HG03066 (cell line): Measurements from ENCODE around the gene MTIF2.
"Not testable (repeated sequence)": the region's sequence is repeated elsewhere in the genome, so short reads cannot be mapped to it uniquely, and the experiment has no call there.

Experiments used
- ATAC-seq: cut with Tn5 transposase; IDR thresholded peaks from one replicate; pipeline ENCODE4 v1.9.1; 2021; ENCODE audit warnings: low read depth; ENCODE audit not compliant: unreplicated experiment

MTIF2 gene

DNA sequence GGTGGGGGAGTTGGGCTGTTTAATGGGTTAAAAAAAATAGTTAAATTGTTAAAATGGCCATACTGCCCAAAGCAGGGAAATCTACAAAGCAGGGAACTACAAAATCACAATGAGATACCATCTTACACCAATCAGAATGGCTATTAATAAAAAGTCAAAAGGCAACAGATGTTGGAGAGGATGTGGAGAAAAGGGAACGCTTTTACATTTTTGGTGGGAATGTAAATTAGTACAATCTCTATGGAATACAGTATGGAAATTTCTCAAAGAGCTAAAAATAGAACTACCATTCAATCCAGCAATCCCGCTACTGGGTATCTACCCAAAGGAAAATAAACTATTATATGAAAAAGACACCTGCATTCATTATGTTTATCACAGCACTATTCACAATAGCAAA lies 64.1 kb downstream of the MTIF2 start:
- ATAC-seq: no peak

DNA sequence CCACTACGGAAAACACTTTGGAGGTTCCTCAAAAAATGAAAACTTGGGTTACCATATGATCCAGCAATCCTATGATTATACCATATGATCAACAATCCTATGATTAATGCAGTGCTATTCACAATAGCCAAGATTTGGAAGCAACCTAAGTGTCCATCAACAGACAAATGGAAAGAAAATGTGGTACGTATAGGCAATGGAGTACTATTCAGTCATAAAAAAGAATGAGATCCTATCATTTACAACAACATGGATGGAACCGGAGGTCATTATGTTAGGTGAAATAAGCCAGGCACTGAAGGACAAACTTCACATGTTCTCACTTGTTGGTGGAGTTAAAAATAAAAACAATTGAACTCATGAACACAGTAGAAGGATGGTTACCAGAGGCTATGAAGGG lies 64.5 kb downstream of the MTIF2 start:
- ATAC-seq: no peak

DNA sequence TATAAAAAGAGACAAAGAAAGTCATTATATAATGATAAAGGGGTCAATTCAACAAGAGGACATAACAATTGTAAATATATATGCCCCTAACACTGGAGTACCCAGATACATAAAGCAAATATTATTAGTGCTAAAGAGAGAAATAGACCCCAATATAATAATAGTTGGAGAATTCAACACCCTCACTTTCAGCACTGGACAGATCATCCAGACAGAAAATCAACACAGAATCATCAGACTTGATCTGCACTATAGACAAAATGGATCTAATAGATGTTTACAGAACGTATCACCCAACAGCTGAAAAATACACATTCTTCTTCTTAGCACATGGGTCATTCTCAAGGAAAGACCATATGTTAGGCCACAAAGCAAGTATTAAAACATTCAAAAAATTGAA lies 68.6 kb downstream of the MTIF2 start:
- no peak for ATAC-seq

DNA sequence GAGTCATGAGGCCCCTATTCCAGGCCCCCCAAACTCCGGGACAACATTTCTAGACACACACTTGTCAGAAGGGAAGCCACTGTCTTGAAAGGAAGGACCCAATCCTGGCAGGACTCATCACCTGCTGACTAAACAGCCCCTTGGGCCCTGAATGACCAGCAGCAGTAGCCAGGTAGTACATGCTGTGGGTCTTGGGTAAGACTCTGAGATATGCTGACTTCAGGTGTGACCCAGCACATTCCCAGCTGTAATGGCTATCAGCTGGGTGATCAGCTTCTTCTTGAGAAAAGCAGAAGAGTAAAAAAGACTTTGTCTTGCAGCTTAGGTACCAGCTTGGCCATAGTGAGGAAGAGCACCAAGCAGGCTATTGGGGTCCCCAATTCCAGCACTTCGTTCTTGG lies 72.5 kb downstream of the MTIF2 start:
- ATAC-seq: no peak

DNA sequence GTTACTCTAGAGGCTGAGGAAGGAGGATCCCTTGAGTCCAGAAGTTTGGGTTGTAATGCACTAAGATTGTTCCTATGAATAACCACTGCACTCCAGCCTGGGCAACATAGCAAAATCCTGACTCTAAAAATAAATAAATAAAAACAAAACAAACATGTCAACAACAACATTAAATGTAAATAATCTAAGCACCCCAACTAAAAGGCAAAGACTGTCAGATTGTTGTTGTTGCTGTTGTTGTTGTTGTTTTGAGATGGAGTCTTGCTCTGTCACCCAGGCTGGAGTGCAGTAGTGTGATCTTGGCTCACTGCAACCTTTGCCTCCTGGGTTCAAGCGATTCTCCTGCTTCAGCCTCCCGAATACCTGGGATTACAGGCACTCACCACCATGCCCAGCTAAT lies 77.1 kb downstream of the MTIF2 start:
- ATAC-seq: not testable (repeated sequence)

DNA sequence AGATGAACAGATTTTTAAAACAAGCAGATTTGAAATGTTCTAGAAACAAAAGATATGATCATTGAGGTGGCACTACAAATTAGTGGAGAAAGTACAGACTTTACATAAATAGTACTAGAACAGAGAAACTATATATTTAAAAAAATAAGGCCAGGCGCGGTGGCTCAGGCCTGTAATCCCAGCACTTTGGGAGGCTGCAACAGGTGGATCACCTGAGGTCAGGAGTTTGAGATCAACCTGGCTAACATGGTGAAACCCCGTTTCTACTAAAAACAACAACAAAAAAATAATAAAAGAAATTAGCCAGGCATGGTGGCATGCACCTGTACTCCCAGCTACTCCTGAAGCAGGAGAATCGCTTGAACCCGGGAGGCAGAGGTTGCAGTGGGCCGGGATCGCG lies 82.2 kb downstream of the MTIF2 start:
- ATAC-seq: not testable (repeated sequence)
